ENCODE data around the gene SLC35B1.

DNA sequence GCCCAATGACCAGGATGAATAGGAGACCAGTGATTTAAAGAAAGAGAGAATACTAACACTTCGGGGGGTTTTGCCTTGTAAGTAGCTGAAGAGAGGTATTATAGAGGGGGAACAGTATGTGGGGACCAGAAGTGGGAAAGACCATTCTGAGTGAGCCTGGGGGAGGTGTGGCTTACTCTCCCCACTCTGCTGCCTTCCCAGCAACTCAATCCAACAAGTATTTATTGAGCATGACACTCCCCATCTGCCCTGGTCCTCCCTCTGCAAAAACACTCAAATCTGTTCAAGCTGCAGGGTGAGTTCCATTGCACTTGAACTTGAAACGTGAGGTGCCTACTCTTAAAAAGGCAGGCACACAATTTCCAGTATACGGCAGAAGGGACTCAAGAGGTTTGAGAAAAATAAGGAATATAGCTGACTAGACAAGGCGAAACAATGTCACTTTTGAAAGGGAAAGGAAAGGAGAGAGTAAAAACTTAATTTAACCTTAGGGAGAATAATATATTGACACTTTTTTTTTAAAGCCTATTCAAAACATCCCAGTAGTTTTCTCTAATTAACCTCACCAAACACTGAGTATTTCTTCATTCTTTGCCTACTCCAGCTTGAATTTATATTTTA is 48.0 kb upstream of the SLC35B1 start:
- TF ChIP-seq POLR2A (IDR thresholded peaks at IDR 0.05) (no peak), POLR2AphosphoS5 (IDR thresholded peaks at IDR 0.05; ENCODE audit: insufficient read depth in 1 of 2, low read depth in 1 of 2) (no peak)

All from vagina (tissue), 2 donors.